ENCODE measurements around the gene STS. TPM values are rescaled to one million over a fixed set of nuclear protein-coding genes. Genes with fewer than 3 reads are reported as not detected.
A peak's percentile ranks its signal among the peaks of the same experiment; 100 is the strongest.

The STS gene
- polyA plus RNA-seq, 3 donors = 3.1 to 7.8 (median 6.3) TPM

GRCh38 chrX:7149411-7149810, 1.9 kb downstream of the STS start:
- Histone ChIP-seq H3K27ac (ENCODE audit: low read depth in 1 of 2, low read length in 2 of 2) (no peak overlapping the region), H3K4me3 (replicated peaks in 1 of 3; ENCODE audit: low read depth in 2 of 3, low read length in 3 of 3) (no peak overlapping the region), H4K20me1 (ENCODE audit: insufficient read depth, low read length) (peaks cover 13% of the 10 kb centered on the region), H3K4me1 (ENCODE audit: control insufficient read depth in 1 of 2, insufficient read depth in 2 of 2, low read length in 2 of 2) (peaks cover 21 to 32% of the 10 kb centered on the region in 2 donors), H3K36me3 (replicated peaks in 1 of 2; ENCODE audit: control insufficient read depth in 1 of 2, insufficient read depth in 2 of 2, low read length in 2 of 2) (no peaks in the 10 kb centered on the region), H3K27me3 (ENCODE audit: control insufficient read depth in 2 of 2, insufficient read depth in 2 of 2, low read length in 2 of 2) (no peaks in the 10 kb centered on the region), H3K4me2 (replicated peaks; ENCODE audit: extremely low read depth, low read length, poor library complexity, severe bottlenecking) (no peak overlapping the region), H2AFZ (ENCODE audit: insufficient read depth, low read depth, low read length, poor library complexity, severe bottlenecking) (no peak overlapping the region), H3K9me3 (replicated peaks in 1 of 2; ENCODE audit: control insufficient read depth in 1 of 2, insufficient read depth in 1 of 2, low read length in 2 of 2) (no peaks in the 10 kb centered on the region), H3K79me2 (ENCODE audit: insufficient read depth, low read length) (peaks cover 39% of the 10 kb centered on the region), H3K9ac (ENCODE audit: insufficient read depth, low read length, poor library complexity, severe bottlenecking) (no peak overlapping the region)
- no peak for DNase-seq
- H3K36me3 Mint-ChIP-seq = peaks cover 0 to 3% of the 10 kb centered on the region in 2 donors
- WGBS (ENCODE audit: insufficient coverage) = no CpG with 5 or more reads among the region's 5 CpGs
- TF ChIP-seq, protein P1, sequence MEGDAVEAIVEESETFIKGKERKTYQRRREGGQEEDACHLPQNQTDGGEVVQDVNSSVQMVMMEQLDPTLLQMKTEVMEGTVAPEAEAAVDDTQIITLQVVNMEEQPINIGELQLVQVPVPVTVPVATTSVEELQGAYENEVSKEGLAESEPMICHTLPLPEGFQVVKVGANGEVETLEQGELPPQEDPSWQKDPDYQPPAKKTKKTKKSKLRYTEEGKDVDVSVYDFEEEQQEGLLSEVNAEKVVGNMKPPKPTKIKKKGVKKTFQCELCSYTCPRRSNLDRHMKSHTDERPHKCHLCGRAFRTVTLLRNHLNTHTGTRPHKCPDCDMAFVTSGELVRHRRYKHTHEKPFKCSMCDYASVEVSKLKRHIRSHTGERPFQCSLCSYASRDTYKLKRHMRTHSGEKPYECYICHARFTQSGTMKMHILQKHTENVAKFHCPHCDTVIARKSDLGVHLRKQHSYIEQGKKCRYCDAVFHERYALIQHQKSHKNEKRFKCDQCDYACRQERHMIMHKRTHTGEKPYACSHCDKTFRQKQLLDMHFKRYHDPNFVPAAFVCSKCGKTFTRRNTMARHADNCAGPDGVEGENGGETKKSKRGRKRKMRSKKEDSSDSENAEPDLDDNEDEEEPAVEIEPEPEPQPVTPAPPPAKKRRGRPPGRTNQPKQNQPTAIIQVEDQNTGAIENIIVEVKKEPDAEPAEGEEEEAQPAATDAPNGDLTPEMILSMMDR (IDR thresholded peaks at IDR 0.05) = no peak
- peaks cover 0 to 6% (median 2%) of the 10 kb centered on the region in 3 donors for H3K27me3 Mint-ChIP-seq (ENCODE audit: low read depth in 3 of 3)
- no peak overlapping the region for H3K27ac Mint-ChIP-seq
- no peak overlapping the region for H3K4me3 Mint-ChIP-seq
- H3K9me3 Mint-ChIP-seq = peaks cover 0 to 2% (median 0%) of the 10 kb centered on the region in 7 donors
- peaks cover 24% of the 10 kb centered on the region for H3K4me1 Mint-ChIP-seq
- intact Hi-C loops (cut with micrococcal nuclease) = loop anchor here in 1 of 2 donors (10.0 kb wide), 1 partner anchor 105 kb away; no protein-coding TSS in a partner anchor

- 42% methylated on average over 2 of the region's 2 CpGs for WGBS (ENCODE audit: insufficient coverage)
- H2AFZ ChIP-seq (ENCODE audit: insufficient read depth, low read depth, low read length, poor library complexity, severe bottlenecking) = no peak overlapping the region
- no peaks in the 10 kb centered on the region for H3K36me3 ChIP-seq (replicated peaks in 1 of 2; ENCODE audit: control insufficient read depth in 1 of 2, insufficient read depth in 2 of 2, low read length in 2 of 2)
- Mint-ChIP-seq H3K9me3 (peaks cover 0 to 2% (median 0%) of the 10 kb centered on the region in 7 donors), H3K36me3 (peaks cover 2 to 6% of the 10 kb centered on the region in 2 donors), H3K27ac (peak overlapping the region in 1 of 7 donors; percentile 20), H3K4me1 (no peaks in the 10 kb centered on the region), H3K4me3 (no peak overlapping the region), H3K27me3 (ENCODE audit: low read depth in 3 of 3) (peaks cover 0 to 9% (median 2%) of the 10 kb centered on the region in 3 donors)
- H3K27me3 ChIP-seq (ENCODE audit: control insufficient read depth in 2 of 2, insufficient read depth in 2 of 2, low read length in 2 of 2) = peaks cover 0 to 2% of the 10 kb centered on the region in 2 donors
- H3K27ac ChIP-seq (ENCODE audit: low read depth in 1 of 2, low read length in 2 of 2) = no peak overlapping the region
- TF ChIP-seq, protein P1 (IDR thresholded peaks at IDR 0.05) = no peak
- H3K4me2 ChIP-seq (replicated peaks; ENCODE audit: extremely low read depth, low read length, poor library complexity, severe bottlenecking) = no peak overlapping the region
- no peak overlapping the region for H3K9ac ChIP-seq (ENCODE audit: insufficient read depth, low read length, poor library complexity, severe bottlenecking)
- H3K79me2 ChIP-seq (ENCODE audit: insufficient read depth, low read length) = peaks cover 15% of the 10 kb centered on the region
- DNase-seq = no peak
- H3K9me3 ChIP-seq (replicated peaks in 1 of 2; ENCODE audit: control insufficient read depth in 1 of 2, insufficient read depth in 1 of 2, low read length in 2 of 2) = no peaks in the 10 kb centered on the region
- no peaks in the 10 kb centered on the region for H3K4me1 ChIP-seq (ENCODE audit: control insufficient read depth in 1 of 2, insufficient read depth in 2 of 2, low read length in 2 of 2)
- H4K20me1 ChIP-seq (ENCODE audit: insufficient read depth, low read length) = peaks cover 5% of the 10 kb centered on the region
- no peak overlapping the region for H3K4me3 ChIP-seq (replicated peaks in 1 of 3; ENCODE audit: low read depth in 2 of 3, low read length in 3 of 3)
- intact Hi-C loops (cut with micrococcal nuclease) = no loop called here
Measured at GRCh38 chrX:7153231-7153630, 5.7 kb downstream of the STS start.

All from CD14-positive monocyte (primary cell).